Measurements from ENCODE around the gene ANO7. TPM values are rescaled to one million over a fixed set of nuclear protein-coding genes. Genes with fewer than 3 reads are reported as not detected.

Gene ANO7
- total RNA-seq, 3 donors from 2014 or later, result 0.60 to 0.76 (median 0.63) TPM

DNA sequence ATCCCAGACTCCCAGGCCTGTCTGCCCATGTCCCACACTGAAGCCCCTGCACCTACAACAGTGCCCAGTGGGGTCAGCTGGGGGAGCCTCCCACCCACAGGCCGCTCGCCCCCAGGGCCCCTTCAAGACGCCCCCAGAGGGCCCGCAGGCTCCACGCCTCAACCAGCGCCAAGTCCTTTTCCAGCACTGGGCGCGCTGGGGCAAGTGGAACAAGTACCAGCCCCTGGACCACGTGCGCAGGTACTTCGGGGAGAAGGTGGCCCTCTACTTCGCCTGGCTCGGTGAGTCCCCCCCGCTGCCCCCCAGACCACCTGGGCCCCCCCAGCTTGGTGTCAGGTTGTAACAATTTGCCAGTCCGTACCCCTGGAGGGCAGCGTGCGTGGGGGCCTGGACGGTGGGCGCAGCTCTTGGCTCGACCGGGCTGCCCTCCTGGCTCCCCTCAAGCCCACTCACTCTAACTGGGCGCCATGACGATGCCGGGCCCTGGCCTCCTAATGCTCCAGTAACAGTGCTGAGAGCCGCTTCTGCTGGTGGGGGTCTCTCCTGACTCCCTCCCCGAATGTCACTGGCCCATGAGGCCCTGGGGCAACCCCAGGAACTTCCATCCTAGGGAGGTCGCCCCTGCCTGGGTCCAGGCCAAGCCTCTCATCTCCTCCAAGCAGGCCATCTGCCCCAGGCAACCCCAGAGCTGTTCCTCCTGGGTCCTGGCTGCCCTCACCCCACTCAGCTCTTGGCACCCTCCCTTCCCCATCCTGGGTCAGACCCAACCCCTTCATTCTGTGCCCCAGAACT lies 14.9 kb downstream of the ANO7 start:
- Mint-ChIP-seq H3K27me3 (ENCODE audit: low read depth) (no peaks in the 10 kb centered on the region), H3K4me3 (no peak overlapping the region)
- ATAC-seq, result no peak

DNA sequence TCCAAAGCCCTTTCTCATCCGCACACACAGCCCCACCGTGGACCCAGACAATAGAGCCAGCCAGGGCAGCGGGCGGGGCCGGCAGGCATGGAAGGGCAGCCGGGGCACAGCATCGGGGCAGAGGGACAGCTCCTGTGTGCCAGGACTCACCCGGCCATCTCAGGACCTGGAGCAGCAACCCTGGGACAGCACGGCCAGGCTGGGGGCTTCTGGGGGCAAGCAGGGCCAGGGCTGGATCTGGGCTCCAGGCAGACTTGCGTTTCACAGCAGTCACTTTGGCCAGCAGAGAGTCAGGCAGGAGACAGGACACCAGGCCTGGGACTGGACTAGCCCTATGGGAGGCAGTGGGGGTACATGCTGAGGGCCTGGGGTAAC lies 15.5 kb downstream of the ANO7 start:
- H3K4me3 Mint-ChIP-seq, result no peak overlapping the region
- DNase-seq, result no peak
- H3K27me3 Mint-ChIP-seq (ENCODE audit: low read depth), result no peaks in the 10 kb centered on the region
- no peaks in the 10 kb centered on the region for H3K36me3 Mint-ChIP-seq (ENCODE audit: insufficient read depth)
- ATAC-seq, result no peak
- no peaks in the 10 kb centered on the region for H3K4me1 Mint-ChIP-seq (ENCODE audit: low read depth)
- no peaks in the 10 kb centered on the region for H3K9me3 Mint-ChIP-seq

More for the DNA sequence above, 14.9 kb downstream of the ANO7 start:
- Mint-ChIP-seq H3K36me3 (ENCODE audit: insufficient read depth) (no peaks in the 10 kb centered on the region), H3K4me1 (ENCODE audit: low read depth) (no peaks in the 10 kb centered on the region), H3K9me3 (no peaks in the 10 kb centered on the region)
- no peak for DNase-seq

DNA sequence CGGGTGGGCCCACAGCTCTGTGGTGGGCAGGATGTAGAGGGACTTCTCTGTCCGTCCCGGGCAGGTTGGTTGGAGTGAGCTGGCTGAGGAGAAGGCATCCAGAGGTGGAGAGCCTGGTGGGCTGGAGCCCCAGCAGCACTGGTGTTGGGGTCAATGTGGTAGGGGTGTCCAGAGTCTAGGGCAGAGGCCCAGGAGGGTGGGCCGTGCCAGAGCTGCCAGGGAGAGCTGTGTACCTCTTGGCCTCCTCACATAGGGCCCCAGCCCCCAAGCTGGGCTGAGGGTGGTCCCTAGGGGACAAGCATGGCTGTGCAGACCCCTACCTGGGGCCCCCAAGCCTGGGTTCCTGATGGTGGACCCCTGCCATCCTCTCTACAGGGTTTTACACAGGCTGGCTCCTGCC lies 16.0 kb downstream of the ANO7 start:
- no peak for ATAC-seq
- Mint-ChIP-seq H3K9me3 (no peaks in the 10 kb centered on the region), H3K4me1 (ENCODE audit: low read depth) (no peaks in the 10 kb centered on the region), H3K4me3 (no peak overlapping the region), H3K27me3 (ENCODE audit: low read depth) (no peaks in the 10 kb centered on the region), H3K36me3 (ENCODE audit: insufficient read depth) (no peaks in the 10 kb centered on the region)
- DNase-seq, result no peak

DNA sequence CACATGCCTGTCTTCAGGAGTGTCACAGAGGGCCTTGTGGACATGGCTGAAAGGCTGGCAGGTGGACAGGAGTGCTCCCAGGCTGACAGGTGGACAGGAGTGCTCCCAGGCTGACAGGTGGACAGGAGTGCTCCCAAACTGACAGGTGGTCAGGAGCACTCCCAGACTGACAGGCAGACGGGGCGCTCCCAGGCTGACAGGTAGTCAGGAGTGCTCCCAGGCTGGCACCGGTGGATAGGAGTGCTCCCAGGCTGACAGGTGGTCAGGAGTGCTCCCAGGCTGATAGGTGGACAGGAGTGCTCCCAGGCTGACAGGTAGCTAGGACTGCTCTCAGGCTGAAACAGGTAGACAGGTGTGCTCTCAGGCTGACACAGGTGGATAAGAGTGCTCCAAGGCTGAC lies 16.6 kb downstream of the ANO7 start:
- H3K27me3 Mint-ChIP-seq (ENCODE audit: low read depth), result no peaks in the 10 kb centered on the region
- H3K4me1 Mint-ChIP-seq (ENCODE audit: low read depth), result no peaks in the 10 kb centered on the region
- no peak overlapping the region for H3K4me3 Mint-ChIP-seq

DNA sequence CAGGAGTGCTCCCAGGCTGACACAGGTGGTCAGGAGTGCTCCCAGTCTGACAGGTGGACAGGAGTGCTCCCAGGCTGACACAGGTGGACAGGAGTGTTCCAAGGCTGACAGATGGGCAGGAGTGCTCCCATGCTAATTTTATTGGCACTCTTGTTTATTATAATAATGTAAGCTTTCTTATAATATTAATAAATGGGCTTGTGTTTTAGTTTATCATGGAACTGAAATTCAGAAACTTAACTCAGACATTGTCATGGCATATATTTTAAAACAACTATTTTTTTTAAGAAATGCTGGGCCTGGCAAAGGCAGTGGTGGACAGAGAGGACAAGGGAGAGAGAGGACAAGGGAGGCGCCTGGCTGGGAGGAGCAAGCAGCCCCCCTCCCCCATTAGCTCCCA lies 18.7 kb downstream of the ANO7 start:
- Mint-ChIP-seq H3K4me1 (ENCODE audit: low read depth) (no peaks in the 10 kb centered on the region), H3K36me3 (ENCODE audit: insufficient read depth) (no peaks in the 10 kb centered on the region), H3K4me3 (no peak overlapping the region), H3K27me3 (ENCODE audit: low read depth) (no peaks in the 10 kb centered on the region), H3K9me3 (no peaks in the 10 kb centered on the region)
- ATAC-seq (no peak), DNase-seq (no peak)

More for the DNA sequence above, 16.6 kb downstream of the ANO7 start:
- ATAC-seq (no peak), DNase-seq (no peak)
- Mint-ChIP-seq H3K9me3 (no peaks in the 10 kb centered on the region), H3K36me3 (ENCODE audit: insufficient read depth) (no peaks in the 10 kb centered on the region)

DNA sequence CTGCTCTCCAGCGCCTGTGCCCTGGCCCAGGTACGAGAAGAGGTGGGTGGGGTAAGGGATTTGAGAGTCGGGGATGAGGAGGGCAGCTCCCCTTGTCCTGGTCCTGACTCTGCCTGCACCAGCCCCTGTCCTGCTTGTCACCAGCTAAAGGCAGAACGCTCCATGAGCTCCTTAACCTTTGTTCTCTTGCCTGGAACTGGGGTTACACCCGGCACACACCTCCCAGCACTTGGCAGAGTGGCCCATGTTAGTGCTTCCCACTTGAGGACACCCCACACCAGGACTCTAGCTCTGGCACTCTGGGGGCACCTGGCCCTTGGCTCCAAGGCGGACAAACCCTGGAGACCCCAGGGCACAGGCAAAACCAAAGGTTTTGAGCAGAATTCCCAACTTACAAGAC lies 19.2 kb downstream of the ANO7 start:
- Mint-ChIP-seq H3K4me1 (ENCODE audit: low read depth) (no peaks in the 10 kb centered on the region), H3K27me3 (ENCODE audit: low read depth) (no peaks in the 10 kb centered on the region)

DNA sequence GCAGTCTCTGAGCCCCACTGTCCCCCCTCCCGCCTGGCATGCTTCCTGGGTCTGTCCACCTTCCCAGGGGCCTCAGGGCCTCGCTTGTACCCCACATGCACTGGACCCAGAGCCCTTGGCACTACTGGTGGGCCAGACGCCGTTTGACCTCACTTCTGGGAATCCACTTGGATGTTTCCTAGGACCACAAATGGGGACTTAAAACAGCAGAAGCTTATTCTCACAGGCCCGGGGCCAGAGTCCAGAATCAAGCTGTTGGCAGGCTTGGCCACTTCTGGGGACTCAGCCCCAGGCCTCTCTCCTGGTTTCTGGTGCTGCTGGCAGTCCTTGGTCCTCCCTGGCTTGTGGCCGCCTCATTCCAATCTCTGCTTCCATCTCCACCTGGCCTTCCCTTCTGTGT lies 19.6 kb downstream of the ANO7 start:
- Mint-ChIP-seq H3K36me3 (ENCODE audit: insufficient read depth) (no peaks in the 10 kb centered on the region), H3K4me3 (no peak overlapping the region), H3K9me3 (no peaks in the 10 kb centered on the region), H3K27me3 (ENCODE audit: low read depth) (no peaks in the 10 kb centered on the region), H3K4me1 (ENCODE audit: low read depth) (no peaks in the 10 kb centered on the region)
- ATAC-seq (no peak), DNase-seq (no peak)

More for the DNA sequence above, 19.2 kb downstream of the ANO7 start:
- Mint-ChIP-seq H3K9me3 (no peaks in the 10 kb centered on the region), H3K36me3 (ENCODE audit: insufficient read depth) (no peaks in the 10 kb centered on the region), H3K4me3 (no peak overlapping the region)
- DNase-seq (no peak), ATAC-seq (no peak)

DNA sequence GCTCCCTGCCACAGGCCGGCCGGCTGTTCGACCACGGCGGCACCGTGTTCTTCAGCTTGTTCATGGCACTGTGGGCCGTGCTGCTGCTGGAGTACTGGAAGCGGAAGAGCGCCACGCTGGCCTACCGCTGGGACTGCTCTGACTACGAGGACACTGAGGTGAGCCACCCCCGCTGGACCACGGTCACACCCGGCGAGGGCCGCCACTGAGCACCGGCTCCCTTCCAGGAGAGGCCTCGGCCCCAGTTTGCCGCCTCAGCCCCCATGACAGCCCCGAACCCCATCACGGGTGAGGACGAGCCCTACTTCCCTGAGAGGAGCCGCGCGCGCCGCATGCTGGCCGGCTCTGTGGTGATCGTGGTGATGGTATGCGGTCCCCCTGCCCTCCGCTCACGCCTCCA lies 20.8 kb downstream of the ANO7 start:
- no peak for DNase-seq
- H3K36me3 Mint-ChIP-seq (ENCODE audit: insufficient read depth), result no peaks in the 10 kb centered on the region
- H3K4me3 Mint-ChIP-seq, result no peak overlapping the region
- no peak for ATAC-seq
- H3K27me3 Mint-ChIP-seq (ENCODE audit: low read depth), result no peaks in the 10 kb centered on the region
- no peaks in the 10 kb centered on the region for H3K4me1 Mint-ChIP-seq (ENCODE audit: low read depth)
- no peaks in the 10 kb centered on the region for H3K9me3 Mint-ChIP-seq

DNA sequence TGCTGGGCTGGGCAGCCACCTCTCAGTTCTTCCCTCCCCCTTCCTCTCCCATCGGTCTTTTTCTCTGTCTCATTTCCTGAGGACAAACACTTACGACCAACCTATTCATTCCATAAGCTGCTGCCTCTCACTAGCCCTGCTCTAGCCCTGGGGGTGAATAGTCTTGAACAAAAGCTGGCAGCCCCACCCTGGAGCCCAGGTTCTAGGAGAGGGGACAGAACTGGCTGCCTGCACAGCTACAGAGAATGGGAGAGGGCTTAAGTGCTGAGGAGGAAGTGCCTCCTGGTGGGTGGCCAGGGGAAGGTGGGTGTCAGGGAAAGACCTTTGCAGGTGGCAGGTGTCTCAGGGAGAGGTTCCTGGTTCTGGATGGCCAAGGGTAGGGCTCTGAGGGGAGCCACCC lies 22.8 kb downstream of the ANO7 start:
- Mint-ChIP-seq H3K4me3 (no peak overlapping the region), H3K9me3 (no peaks in the 10 kb centered on the region), H3K36me3 (ENCODE audit: insufficient read depth) (no peaks in the 10 kb centered on the region), H3K27me3 (ENCODE audit: low read depth) (no peaks in the 10 kb centered on the region), H3K4me1 (ENCODE audit: low read depth) (no peaks in the 10 kb centered on the region)
- ATAC-seq, result no peak
- DNase-seq, result no peak

DNA sequence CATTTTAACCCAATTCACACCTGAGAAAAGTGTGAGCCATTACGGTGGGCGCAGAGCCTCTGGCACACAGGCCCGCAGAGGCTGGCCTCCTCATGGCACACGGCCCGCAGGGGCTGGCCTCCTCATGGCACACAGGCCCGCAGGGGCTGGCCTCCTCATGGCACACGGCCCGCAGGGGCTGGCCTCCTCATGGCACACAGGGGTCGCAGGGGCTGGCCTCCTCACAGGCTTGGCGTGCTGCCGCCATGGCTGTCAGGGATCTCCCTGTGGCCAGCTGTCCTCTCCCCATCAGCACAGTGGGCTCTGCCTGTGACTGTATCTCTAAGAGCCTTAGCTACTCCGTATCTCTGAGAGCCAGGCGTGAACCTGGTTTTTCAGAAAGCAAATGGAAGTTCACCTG lies 24.6 kb downstream of the ANO7 start:
- no peaks in the 10 kb centered on the region for H3K9me3 Mint-ChIP-seq
- no peaks in the 10 kb centered on the region for H3K27me3 Mint-ChIP-seq (ENCODE audit: low read depth)
- ATAC-seq (no peak), DNase-seq (no peak)
- H3K4me1 Mint-ChIP-seq (ENCODE audit: low read depth), result peaks cover 1% of the 10 kb centered on the region
- no peaks in the 10 kb centered on the region for H3K36me3 Mint-ChIP-seq (ENCODE audit: insufficient read depth)
- H3K4me3 Mint-ChIP-seq, result no peak overlapping the region

DNA sequence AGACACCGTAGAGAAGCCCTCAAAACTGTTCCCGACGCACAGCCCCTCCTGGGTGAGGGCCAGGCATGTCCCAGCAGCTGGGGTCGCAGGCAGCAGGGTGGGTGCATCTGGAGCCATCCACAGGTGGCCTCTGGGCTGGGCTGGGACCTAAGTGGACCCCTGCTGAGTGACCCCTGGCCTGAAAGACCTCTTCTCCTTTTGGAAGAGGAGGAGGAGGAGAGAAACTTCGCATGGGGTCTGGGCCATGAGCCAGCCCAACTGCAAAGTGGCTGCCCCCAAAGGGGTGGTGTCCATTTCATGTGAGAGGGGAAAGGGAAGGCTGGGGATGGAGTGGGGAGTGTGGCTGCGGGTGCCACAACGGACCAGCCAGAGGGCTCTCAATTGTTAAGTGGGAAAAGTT lies 25.1 kb downstream of the ANO7 start:
- no peak for ATAC-seq
- H3K9me3 Mint-ChIP-seq, result no peaks in the 10 kb centered on the region

DNA sequence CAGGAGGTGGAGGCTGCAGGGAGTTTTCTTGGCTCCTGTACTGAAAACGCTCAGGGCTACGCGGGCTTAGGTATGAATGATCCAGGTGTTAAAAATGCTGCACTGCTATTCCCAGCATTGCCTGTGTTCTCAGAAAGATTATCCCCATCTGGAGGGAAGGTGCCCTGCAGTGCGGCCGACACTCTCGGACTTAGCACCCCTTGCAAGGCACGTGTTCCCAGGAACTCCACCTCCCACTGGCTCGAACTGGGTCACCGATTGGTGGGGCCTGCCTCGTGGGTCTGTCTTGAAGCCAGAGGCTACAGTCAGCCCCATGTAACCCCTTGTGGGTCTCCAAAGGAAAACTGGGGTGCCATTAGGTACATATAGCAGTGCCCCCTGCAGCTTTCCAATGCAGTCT lies 25.7 kb downstream of the ANO7 start:
- H3K27me3 Mint-ChIP-seq (ENCODE audit: low read depth), result peaks cover 2% of the 10 kb centered on the region
- DNase-seq (no peak), ATAC-seq (no peak)
- no peak overlapping the region for H3K4me3 Mint-ChIP-seq
- H3K9me3 Mint-ChIP-seq, result no peaks in the 10 kb centered on the region
- peaks cover 10% of the 10 kb centered on the region for H3K4me1 Mint-ChIP-seq (ENCODE audit: low read depth)
- no peaks in the 10 kb centered on the region for H3K36me3 Mint-ChIP-seq (ENCODE audit: insufficient read depth)

More for the DNA sequence above, 25.1 kb downstream of the ANO7 start:
- H3K4me1 Mint-ChIP-seq (ENCODE audit: low read depth), result peaks cover 4% of the 10 kb centered on the region
- no peak for DNase-seq
- H3K36me3 Mint-ChIP-seq (ENCODE audit: insufficient read depth), result no peaks in the 10 kb centered on the region
- H3K27me3 Mint-ChIP-seq (ENCODE audit: low read depth), result peaks cover 2% of the 10 kb centered on the region
- H3K4me3 Mint-ChIP-seq, result no peak overlapping the region

DNA sequence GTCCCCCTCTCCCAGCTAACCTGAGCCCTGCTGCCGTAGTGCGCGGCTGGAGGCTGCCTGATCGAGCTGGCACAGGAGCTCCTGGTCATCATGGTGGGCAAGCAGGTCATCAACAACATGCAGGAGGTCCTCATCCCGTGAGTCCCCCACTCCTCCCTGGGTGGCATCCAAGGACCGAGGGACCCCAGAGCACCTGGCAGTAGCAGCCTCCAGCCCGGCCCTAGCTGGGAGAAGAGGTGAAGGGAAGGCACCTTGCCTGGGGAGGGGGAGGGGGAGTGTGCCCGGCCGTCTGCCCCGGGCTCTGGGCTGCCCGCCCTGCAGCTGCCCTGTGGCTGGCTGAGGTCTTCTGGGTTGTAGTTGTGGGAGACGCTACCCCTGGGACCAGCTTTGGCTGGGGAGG lies 26.3 kb downstream of the ANO7 start:
- Mint-ChIP-seq H3K9me3 (no peaks in the 10 kb centered on the region), H3K36me3 (ENCODE audit: insufficient read depth) (no peaks in the 10 kb centered on the region), H3K4me1 (ENCODE audit: low read depth) (peaks cover 12% of the 10 kb centered on the region), H3K27me3 (ENCODE audit: low read depth) (peaks cover 2% of the 10 kb centered on the region), H3K4me3 (no peak overlapping the region)
- DNase-seq (no peak), ATAC-seq (no peak)

DNA sequence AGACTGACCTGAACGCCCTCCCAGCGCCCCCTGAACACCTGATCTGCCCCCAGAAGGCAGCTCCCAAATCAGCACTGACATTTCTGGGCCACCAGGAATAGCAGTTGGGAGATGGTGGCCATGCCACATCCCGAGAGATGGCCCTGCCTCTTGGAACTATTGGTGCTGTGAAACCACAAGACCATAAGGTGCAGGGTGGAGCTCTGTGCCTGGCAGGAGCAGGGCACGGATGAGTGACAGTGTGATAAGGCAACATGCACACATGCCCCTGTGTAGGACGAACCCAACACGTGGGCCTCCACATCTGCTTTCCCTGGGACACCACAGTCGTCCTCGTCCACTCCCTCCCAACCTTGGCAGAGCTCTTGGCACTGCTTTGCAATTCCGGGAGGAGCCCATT lies 26.9 kb downstream of the ANO7 start:
- Mint-ChIP-seq H3K4me3 (no peak overlapping the region), H3K36me3 (ENCODE audit: insufficient read depth) (no peaks in the 10 kb centered on the region), H3K9me3 (no peaks in the 10 kb centered on the region), H3K27me3 (ENCODE audit: low read depth) (peaks cover 2% of the 10 kb centered on the region), H3K4me1 (ENCODE audit: low read depth) (peaks cover 12% of the 10 kb centered on the region)
- no peak for ATAC-seq
- DNase-seq, result no peak

DNA sequence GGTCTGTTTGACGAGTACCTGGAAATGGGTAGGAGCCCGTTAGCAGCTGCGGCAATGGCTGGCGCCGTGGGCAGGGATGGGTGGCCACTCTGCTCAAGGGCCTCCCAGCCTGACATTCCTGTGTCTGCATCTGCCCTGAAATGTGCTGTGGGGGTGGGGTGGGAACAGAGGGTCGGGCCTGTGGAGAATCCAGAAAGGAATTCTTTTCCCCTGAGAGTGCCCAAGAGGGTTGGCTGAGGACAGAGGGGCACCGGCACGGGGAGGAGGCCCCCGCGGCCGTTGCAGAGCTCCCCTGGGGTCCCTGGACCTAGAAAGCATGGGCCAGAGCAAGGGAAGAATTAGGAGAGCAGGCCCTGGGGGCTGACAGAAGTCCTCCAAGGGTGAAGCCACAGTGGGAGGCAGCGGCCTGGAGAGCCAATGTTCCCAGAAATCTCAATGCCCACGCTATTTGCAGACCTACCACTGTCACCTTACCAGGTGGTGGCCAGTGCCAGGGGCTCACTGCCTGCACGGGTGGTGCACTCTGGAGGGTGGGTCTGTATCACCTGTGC lies 27.8 kb downstream of the ANO7 start:
- no peaks in the 10 kb centered on the region for H3K9me3 Mint-ChIP-seq
- peaks cover 2% of the 10 kb centered on the region for H3K27me3 Mint-ChIP-seq (ENCODE audit: low read depth)
- DNase-seq (no peak), ATAC-seq (no peak)
- H3K36me3 Mint-ChIP-seq (ENCODE audit: insufficient read depth), result no peaks in the 10 kb centered on the region
- H3K4me1 Mint-ChIP-seq (ENCODE audit: low read depth), result peaks cover 12% of the 10 kb centered on the region
- H3K4me3 Mint-ChIP-seq, result peak overlapping the region; percentile 69
